HepG2 (cell line): ENCODE results near the gene ZNF620. TPM values are rescaled to one million over a fixed set of nuclear protein-coding genes. Genes with fewer than 3 reads are reported as not detected.
A peak's percentile ranks its signal among the peaks of the same experiment; 100 is the strongest.

Experiments
- BATF2 ChIP-seq: sonication (generic); formaldehyde crosslinking; IDR thresholded peaks from 2 replicates; pipeline ENCODE4 v1.8.0; 2022; ENCODE audit warnings: mild to moderate bottlenecking, missing genetic modification reagents, moderate library complexity
- BHLHE40 ChIP-seq: IDR thresholded peaks from 2 replicates; pipeline ENCODE4 v1.6.1; 2011; ENCODE audit warnings: low read length, improper control_type of control experiment
- GABPA ChIP-seq, 2 experiments: IDR thresholded peaks; 2 replicates each; pipeline ENCODE4 v1.6.1; 2011 to 2016; ENCODE audit warnings: low read depth in 2 of 2, low read length in 1 of 2, missing biosample characterization in 1 of 2, missing genetic modification characterization in 1 of 2
- JUN ChIP-seq: sonication (generic); formaldehyde crosslinking; IDR thresholded peaks from 2 replicates; pipeline ENCODE4 v1.4.0; 2020; ENCODE audit warnings: mild to moderate bottlenecking, missing genetic modification reagents
- NFATC3 ChIP-seq: sonication (generic); formaldehyde crosslinking; IDR thresholded peaks from 2 replicates; pipeline ENCODE4 v1.5.1; 2020; ENCODE audit warnings: mild to moderate bottlenecking, missing genetic modification reagents
- NFE2 ChIP-seq: sonication (generic); formaldehyde crosslinking; IDR thresholded peaks from 2 replicates; pipeline ENCODE4 v1.4.0; 2020; ENCODE audit warnings: missing genetic modification reagents
- NR2F2 ChIP-seq: IDR thresholded peaks from 2 replicates; pipeline ENCODE4 v1.6.1; 2012; ENCODE audit warnings: low read depth, inconsistent platforms, borderline replicate concordance
- PBX3 ChIP-seq: sonication (generic); formaldehyde crosslinking; IDR thresholded peaks from 2 replicates; pipeline ENCODE4 v1.8.1; 2023; ENCODE audit warnings: missing genetic modification reagents, inconsistent platforms, borderline replicate concordance
- POLR2AphosphoS2 ChIP-seq: IDR thresholded peaks from 2 replicates; pipeline ENCODE4 v1.6.1; 2011; ENCODE audit warnings: low read depth, low read length, improper control_type of control experiment
- PREB ChIP-seq: sonication (generic); formaldehyde crosslinking; IDR thresholded peaks from 2 replicates; pipeline ENCODE4 v1.4.0; 2020; ENCODE audit warnings: missing genetic modification reagents
- RFX5 ChIP-seq: IDR thresholded peaks from 2 replicates; pipeline ENCODE4 v1.6.1; 2011; ENCODE audit warnings: low read depth, low read length, improper control_type of control experiment
- STAT6 ChIP-seq: sonication (generic); formaldehyde crosslinking; IDR thresholded peaks from 2 replicates; pipeline ENCODE4 v1.4.0; 2020; ENCODE audit warnings: missing genetic modification reagents, mild to moderate bottlenecking, borderline replicate concordance
- ZBTB14 ChIP-seq: sonication (generic); formaldehyde crosslinking; IDR thresholded peaks from 2 replicates; pipeline ENCODE4 v1.4.0; 2020; ENCODE audit warnings: missing genetic modification reagents
- ZBTB38 ChIP-seq: sonication (generic); formaldehyde crosslinking; IDR thresholded peaks from 2 replicates; pipeline ENCODE4 v1.5.1; 2020; ENCODE audit warnings: mild to moderate bottlenecking, missing genetic modification reagents
- ZBTB43 ChIP-seq: sonication (generic); formaldehyde crosslinking; conservative IDR thresholded peaks from 2 replicates; pipeline ENCODE4 v1.4.0; 2020; ENCODE audit warnings: missing genetic modification reagents
- ZBTB46 ChIP-seq: sonication (generic); formaldehyde crosslinking; IDR thresholded peaks from 2 replicates; pipeline ENCODE4 v1.4.0; 2020; ENCODE audit warnings: mild to moderate bottlenecking, missing genetic modification reagents, borderline replicate concordance
- ZNF546 ChIP-seq: sonication (generic); formaldehyde crosslinking; conservative IDR thresholded peaks from 2 replicates; pipeline ENCODE4 v1.8.1; 2023; ENCODE audit warnings: mild to moderate bottlenecking, missing genetic modification reagents
- polyA plus RNA-seq, 8 experiments: library from polyadenylated mRNA; depleted of rRNA in 3 of 8; stranded (reverse) in 7 of 8; unstranded in 1 of 8; fragments of >200 nt; fragmentation: Illumina TruSeq in 4 of 8; extraction: Trizol in 4 of 8; gene quantifications; 2 replicates each; pipeline versions ENCODE4 v1.2.1 to v1.2.3, GENCODE V29; 2011 to 2016; ENCODE audit warnings: low read depth in 4 of 8, missing spikeins in 1 of 8, mixed read lengths in 1 of 8; ENCODE audit not compliant: insufficient read depth in 1 of 8
- total RNA-seq, 5 experiments: library from RNA; depleted of rRNA; stranded (reverse); fragments of >200 nt; fragmentation: Illumina TruSeq; extraction: Trizol; gene quantifications; 2 replicates each; pipeline ENCODE4 v1.2.3, GENCODE V29; 2016; ENCODE audit warnings: low read depth in 1 of 5

ZNF620 gene
- total and polyA plus RNA-seq, 2 of the 13 experiments (the other 11 are each of a cell fraction or from before 2014, with no cell fraction given) = 2.3 to 12.2 TPM

- TF ChIP-seq STAT6 (no peak), NR2F2 (no peak), ZBTB46 (CRISPR knock-in tag) (no peak), PBX3 (CRISPR knock-in tag) (0 out of 2 replicates have a peak, but pooled peaks have one; percentile 50), PREB (CRISPR knock-in tag) (0 out of 2 replicates have a peak, but pooled peaks have one; percentile 79), ZNF546 (peak; percentile 70; the same call in 1 of the 2 replicates), ZBTB38 (CRISPR knock-in tag) (no peak; the same call in 1 of the 2 replicates), BHLHE40 (peak; percentile 48; the same call in 1 of the 2 replicates), NFE2 (no peak), ZBTB14 (CRISPR knock-in tag) (peak; percentile 81), BATF2 (peak; percentile 78; the same call in 1 of the 2 replicates), JUN (CRISPR knock-in tag) (no peak), NFATC3 (CRISPR knock-in tag) (no peak), ZBTB43 (CRISPR knock-in tag) (no peak), GABPA (IDR thresholded peaks at IDR 0.05; ENCODE audit: low read depth, low read length) (no peak), GABPA (CRISPR knock-in tag; IDR thresholded peaks at IDR 0.05; ENCODE audit: low read depth) (peak; percentile 61), POLR2AphosphoS2 (0 out of 2 replicates have a peak, but pooled peaks have one; percentile 71), RFX5 (no peak)
Observed at GRCh38 chr3:40456940-40457823, 48.7 kb upstream of the ZNF620 start, which contains the start of gene RPL14 (continued).
